Fibroblast of villous mesenchyme (primary cell): ENCODE measurements around the gene PRAMEF17. TPM values are rescaled to one million over a fixed set of nuclear protein-coding genes. Genes with fewer than 3 reads are reported as not detected.
"Not testable (repeated sequence)": the region's sequence is repeated elsewhere in the genome, so short reads cannot be mapped to it uniquely, and the experiment has no call there.

ENCODE experiments used
- DNase-seq: peaks from one replicate; pipeline ENCODE4 v3.0.0-alpha.2; 2010; ENCODE audit warnings: low read depth
- H3K4me3 ChIP-seq: 2 replicates; pipeline ENCODE4 v1.5.1; 2011; ENCODE audit warnings: low read depth, mild to moderate bottlenecking, low read length
- CTCF ChIP-seq: IDR thresholded peaks from 2 replicates; pipeline ENCODE4 v1.5.1; 2012; ENCODE audit warnings: low read depth, mild to moderate bottlenecking, low read length; ENCODE audit not compliant: insufficient read depth
- total RNA-seq: library from RNA; depleted of rRNA; stranded (reverse); fragments of >200 nt; gene quantifications from 2 replicates; pipeline ENCODE4 v1.2.3, GENCODE V29; 2012

Gene PRAMEF17
- total RNA-seq, 1 donor = not detected

DNA sequence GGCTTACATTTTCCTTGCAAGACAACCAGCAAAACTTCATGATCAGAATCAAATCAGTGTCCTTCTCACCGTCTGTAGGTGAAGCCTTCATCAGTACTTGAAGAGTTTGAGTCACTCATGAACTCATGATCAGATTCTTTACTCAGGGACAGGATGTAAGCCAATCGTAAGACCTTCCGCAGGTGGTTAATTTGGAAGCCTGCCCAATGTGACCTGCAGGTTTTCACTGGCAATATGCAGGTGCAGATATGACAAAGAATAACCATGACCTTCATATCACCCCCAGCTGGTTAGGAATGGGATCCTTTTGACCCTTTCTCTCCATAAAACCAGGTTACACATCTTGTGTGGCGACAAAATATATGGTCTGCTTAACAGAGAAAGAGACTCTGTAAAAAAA, 18.4 kb downstream of the PRAMEF17 start:
- no peak for DNase-seq
- TF ChIP-seq CTCF = no peak
- H3K4me3 ChIP-seq = no peak overlapping the region

DNA sequence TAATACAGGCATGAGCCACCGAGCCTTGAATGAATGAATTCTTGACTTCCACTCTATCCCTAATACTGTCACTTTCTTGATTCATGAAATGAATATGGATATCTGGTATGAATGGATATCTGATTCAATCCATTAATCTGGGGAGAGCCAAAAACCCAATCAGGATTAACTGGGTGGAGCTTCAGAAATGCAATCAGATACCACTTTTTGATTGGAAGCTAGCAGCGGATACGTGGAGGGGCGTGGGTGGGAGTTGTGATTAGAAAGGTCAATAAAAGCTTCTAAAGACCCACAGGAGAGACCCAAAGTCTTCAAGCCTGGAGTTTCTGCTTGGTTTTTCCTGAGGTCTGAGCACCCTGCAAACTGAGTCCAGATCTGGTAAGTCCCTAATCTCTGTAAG, 20.7 kb downstream of the PRAMEF17 start, which contains the start of gene PRAMEF20:
TSS of gene PRAMEF20 (plus strand) at position 301 of the 400 bp plus-strand sequence. CDS start 5,905 bp downstream, outside the sequence.
- DNase-seq, H3K4me3 ChIP-seq: not testable (repeated sequence)

DNA sequence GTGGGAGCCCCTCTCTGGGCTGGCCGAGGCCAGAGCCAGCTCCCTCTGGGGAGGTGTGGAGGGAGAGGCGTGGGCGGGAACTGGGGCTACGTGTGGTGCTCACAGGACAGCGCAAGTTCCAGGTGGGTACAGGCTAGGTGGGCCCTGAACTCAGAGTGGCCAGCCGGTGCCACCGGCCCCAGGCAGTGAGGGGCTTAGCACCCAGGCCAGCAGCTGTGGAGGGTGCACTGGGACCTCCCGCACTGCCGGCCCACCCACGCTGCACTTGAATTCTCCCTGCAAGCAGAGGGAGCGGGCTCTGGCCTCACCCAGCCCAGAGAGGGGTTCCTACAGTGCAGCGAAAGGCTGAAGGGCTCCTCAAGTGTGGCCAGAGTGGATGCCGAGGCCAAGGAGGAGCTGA, 41.1 kb downstream of the PRAMEF17 start:
- TF ChIP-seq CTCF = no peak
- no peak for DNase-seq
- H3K4me3 ChIP-seq = no peak overlapping the region

DNA sequence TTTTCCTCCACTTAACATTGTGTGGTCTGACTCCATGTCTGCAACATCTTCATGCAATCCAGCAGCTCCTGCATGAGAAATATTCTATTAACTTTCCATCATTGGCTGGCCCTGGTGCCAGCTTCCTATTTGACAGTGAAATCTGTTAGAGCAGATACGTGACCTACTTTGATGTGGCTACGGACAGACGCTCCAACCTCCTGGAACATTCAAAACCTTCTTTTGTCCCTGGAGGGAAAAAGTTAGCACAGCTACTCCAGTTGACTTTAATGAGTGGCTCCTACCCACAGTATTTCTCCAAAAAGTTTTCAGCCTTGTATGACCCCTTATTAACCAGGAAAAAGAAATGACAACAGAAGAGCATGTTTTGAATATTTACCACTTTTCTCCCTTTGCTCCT, 42.8 kb downstream of the PRAMEF17 start:
- TF ChIP-seq CTCF = no peak
- no peak for DNase-seq
- H3K4me3 ChIP-seq = no peak overlapping the region

GRCh38 chr1:13433694-13434358, 44.4 kb downstream of the PRAMEF17 start:
- not testable (repeated sequence) for H3K4me3 ChIP-seq, DNase-seq

DNA sequence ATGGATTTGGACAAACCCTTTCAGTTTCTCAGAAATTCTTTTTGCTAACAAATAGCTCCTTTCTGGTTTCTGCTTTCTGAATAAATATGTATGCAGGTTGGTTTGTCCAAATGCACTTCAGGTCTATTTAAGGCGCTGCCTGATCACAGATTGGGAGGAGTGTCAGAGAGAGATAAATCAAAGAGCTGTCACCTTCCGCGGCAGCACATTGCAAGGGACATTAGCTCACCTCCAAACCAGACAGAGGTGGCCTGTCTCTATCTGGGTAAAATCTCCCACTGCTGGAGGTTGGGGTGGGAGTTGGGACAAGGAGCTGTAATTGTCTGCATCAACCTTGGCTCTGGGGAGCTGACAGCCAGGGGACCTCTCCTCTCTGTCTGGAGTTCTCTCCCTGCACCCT, 46.0 kb downstream of the PRAMEF17 start:
- no peak overlapping the region for H3K4me3 ChIP-seq
- no peak for TF ChIP-seq CTCF
- no peak for DNase-seq

GRCh38 chr1:13439104-13439783, 49.8 kb downstream of the PRAMEF17 start:
- DNase-seq, H3K4me3 ChIP-seq: not testable (repeated sequence)

Other genes starting within 250 kb of the PRAMEF17 start
- gene PRAMEF26, start 233.6 kb upstream of the PRAMEF17 start, total RNA-seq = not detected in 2 replicates
- not detected in 2 replicates for gene HNRNPCL4, start 224.0 kb upstream of the PRAMEF17 start, total RNA-seq
- not detected in 2 replicates for gene PRAMEF9, start 217.8 kb upstream of the PRAMEF17 start, total RNA-seq
- not detected in 2 replicates for gene PRAMEF13, start 188.2 kb upstream of the PRAMEF17 start, total RNA-seq
- not detected in 2 replicates for gene PRAMEF18, start 163.5 kb upstream of the PRAMEF17 start, total RNA-seq
- not detected in 2 replicates for gene PRAMEF5, start 135.4 kb upstream of the PRAMEF17 start, total RNA-seq
- gene PRAMEF8, start 104.5 kb upstream of the PRAMEF17 start, total RNA-seq = not detected in 2 replicates
- not detected in 2 replicates for gene PRAMEF33, start 86.1 kb upstream of the PRAMEF17 start, total RNA-seq
- gene PRAMEF15, start 74.1 kb upstream of the PRAMEF17 start, total RNA-seq = not detected in 2 replicates
- not detected in 2 replicates for gene PRAMEF14, start 42.5 kb upstream of the PRAMEF17 start, total RNA-seq
- not detected in 2 replicates for gene PRAMEF19, start 17.7 kb upstream of the PRAMEF17 start, total RNA-seq
- gene PRAMEF20, start 20.8 kb downstream of the PRAMEF17 start, total RNA-seq = not detected in 2 replicates
- not detected in 2 replicates for gene LRRC38, start 124.4 kb downstream of the PRAMEF17 start, total RNA-seq
- 28.7 and 32.8 TPM in 2 replicates for gene PDPN, start 194.2 kb downstream of the PRAMEF17 start, total RNA-seq